Measurements from ENCODE around the gene TAF13. TPM values are rescaled to one million over a fixed set of nuclear protein-coding genes. Genes with fewer than 3 reads are reported as not detected.

TAF13 gene
- total RNA-seq, 1 experiment from 2014 or later: 27.3 TPM

GRCh38 chr1:109083923-109084322 is 8.1 kb upstream of the TAF13 start:
- Histone ChIP-seq H3K4me2 (ENCODE audit: low read length) (no peak overlapping the region), H3K79me2 (ENCODE audit: insufficient read depth, low read length) (no peaks in the 10 kb centered on the region), H3K4me1 (ENCODE audit: control insufficient read depth in 1 of 2, insufficient read depth in 2 of 2, low read length in 2 of 2) (peaks cover 12 to 15% of the 10 kb centered on the region in 2 experiments), H4K20me1 (ENCODE audit: insufficient read depth) (no peaks in the 10 kb centered on the region), H3K36me3 (ENCODE audit: control insufficient read depth in 1 of 2, insufficient read depth in 2 of 2, low read length in 2 of 2) (no peaks in the 10 kb centered on the region), H3K9me3 (ENCODE audit: control insufficient read depth in 1 of 2, insufficient read depth in 1 of 2, low read depth in 1 of 2, low read length in 2 of 2) (no peaks in the 10 kb centered on the region), H3K27me3 (ENCODE audit: insufficient read depth, low read length) (no peaks in the 10 kb centered on the region), H3K9me2 (ENCODE audit: insufficient read depth) (no peaks in the 10 kb centered on the region), H2AFZ (ENCODE audit: low read depth, low read length, poor library complexity, severe bottlenecking) (no peak overlapping the region), H3K4me3 (replicated peaks in 1 of 2; ENCODE audit: low read depth in 1 of 2, low read length in 2 of 2) (no peak overlapping the region), H3K9ac (ENCODE audit: low read length) (no peak overlapping the region), H3K27ac (ENCODE audit: low read depth, low read length) (no peak overlapping the region)
- no peak for DNase-seq (ENCODE audit: low read depth, low spot score)
- RAD21 ChIA-PET (ENCODE audit: low non-redundant PET in 1 of 2, low total read pairs in 2 of 2, uncharacterized antibody in 2 of 2, unreplicated experiment in 2 of 2): no interaction called here
- CTCF ChIA-PET: no interaction called here
- ATAC-seq: no peak
- TF ChIP-seq, protein P1, sequence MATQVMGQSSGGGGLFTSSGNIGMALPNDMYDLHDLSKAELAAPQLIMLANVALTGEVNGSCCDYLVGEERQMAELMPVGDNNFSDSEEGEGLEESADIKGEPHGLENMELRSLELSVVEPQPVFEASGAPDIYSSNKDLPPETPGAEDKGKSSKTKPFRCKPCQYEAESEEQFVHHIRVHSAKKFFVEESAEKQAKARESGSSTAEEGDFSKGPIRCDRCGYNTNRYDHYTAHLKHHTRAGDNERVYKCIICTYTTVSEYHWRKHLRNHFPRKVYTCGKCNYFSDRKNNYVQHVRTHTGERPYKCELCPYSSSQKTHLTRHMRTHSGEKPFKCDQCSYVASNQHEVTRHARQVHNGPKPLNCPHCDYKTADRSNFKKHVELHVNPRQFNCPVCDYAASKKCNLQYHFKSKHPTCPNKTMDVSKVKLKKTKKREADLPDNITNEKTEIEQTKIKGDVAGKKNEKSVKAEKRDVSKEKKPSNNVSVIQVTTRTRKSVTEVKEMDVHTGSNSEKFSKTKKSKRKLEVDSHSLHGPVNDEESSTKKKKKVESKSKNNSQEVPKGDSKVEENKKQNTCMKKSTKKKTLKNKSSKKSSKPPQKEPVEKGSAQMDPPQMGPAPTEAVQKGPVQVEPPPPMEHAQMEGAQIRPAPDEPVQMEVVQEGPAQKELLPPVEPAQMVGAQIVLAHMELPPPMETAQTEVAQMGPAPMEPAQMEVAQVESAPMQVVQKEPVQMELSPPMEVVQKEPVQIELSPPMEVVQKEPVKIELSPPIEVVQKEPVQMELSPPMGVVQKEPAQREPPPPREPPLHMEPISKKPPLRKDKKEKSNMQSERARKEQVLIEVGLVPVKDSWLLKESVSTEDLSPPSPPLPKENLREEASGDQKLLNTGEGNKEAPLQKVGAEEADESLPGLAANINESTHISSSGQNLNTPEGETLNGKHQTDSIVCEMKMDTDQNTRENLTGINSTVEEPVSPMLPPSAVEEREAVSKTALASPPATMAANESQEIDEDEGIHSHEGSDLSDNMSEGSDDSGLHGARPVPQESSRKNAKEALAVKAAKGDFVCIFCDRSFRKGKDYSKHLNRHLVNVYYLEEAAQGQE (IDR thresholded peaks at IDR 0.05; ENCODE audit: low read depth): no peak
- TF ChIP-seq EGR1 (IDR thresholded peaks at IDR 0.05; ENCODE audit: low read depth) (no peak), ATF3 (IDR thresholded peaks at IDR 0.05) (no peak), EZH2phosphoT487 (IDR thresholded peaks at IDR 0.05; ENCODE audit: borderline replicate concordance) (no peak), POLR2A (IDR thresholded peaks at IDR 0.05; ENCODE audit: borderline replicate concordance, extremely low read depth, insufficient read depth, insufficient read length) (no peak), SP1 (IDR thresholded peaks at IDR 0.05; ENCODE audit: low read depth) (no peak), CEBPB (IDR thresholded peaks at IDR 0.05; ENCODE audit: low read depth) (no peak), JUND (IDR thresholded peaks at IDR 0.05) (no peak), RAD21 (IDR thresholded peaks at IDR 0.05; ENCODE audit: low read depth) (no peak), FOSL1 (IDR thresholded peaks at IDR 0.05; ENCODE audit: low read depth) (no peak)
- BruUV-seq (replicated peaks): no TSS peak
- intact Hi-C loops (cut with micrococcal nuclease): no loop called here
- POLR2A ChIA-PET: interaction anchor here (2.6 kb wide), 1 partner anchor 16 kb away, joined by 10 read pairs; no protein-coding TSS in a partner anchor
